ENCODE results near the gene RING1.
A peak's percentile ranks its signal among the peaks of the same experiment; 100 is the strongest.

RING1 gene

GRCh38 chr6:33249732-33250630, 41.7 kb downstream of the RING1 start:
- DNase-seq, result peak in 1 of 2 donors; percentile 4

GRCh38 chr6:33250731-33251130, 42.4 kb downstream of the RING1 start:
- DNase-seq, result no peak

- DNase-seq, result no peak
These were observed 43.2 kb downstream of the RING1 start for GRCh38 chr6:33251395-33252012.

GRCh38 chr6:33252759-33253158, 44.5 kb downstream of the RING1 start:
- peak in 1 of 2 donors; percentile 5 for DNase-seq

- DNase-seq, result no peak
These were observed 46.3 kb downstream of the RING1 start for GRCh38 chr6:33254591-33254990.

GRCh38 chr6:33259032-33259431, 50.7 kb downstream of the RING1 start:
- DNase-seq, result no peak
